Measurements from ENCODE around the gene ALKBH8.

GRCh38 chr11:107549954-107550285, 15.6 kb downstream of the ALKBH8 start:
- no peak for TF ChIP-seq CTCF (IDR thresholded peaks at IDR 0.05)
- no peak for TF ChIP-seq POLR2AphosphoS5 (IDR thresholded peaks at IDR 0.05)
- TF ChIP-seq POLR2A (IDR thresholded peaks at IDR 0.05; ENCODE audit: low read depth) = no peak

Measured in esophagus muscularis mucosa (tissue), 3 donors.